ENCODE measurements around the gene LTB4R.

GRCh38 chr14:24331731-24332267 lies 20.5 kb downstream of the LTB4R start:
- TF ChIP-seq CTCF (IDR thresholded peaks at IDR 0.05; ENCODE audit: low read depth, low read length, missing input control) (no peak), TAF1 (conservative IDR thresholded peaks at IDR 0.05) (no peak), RAD21 (IDR thresholded peaks at IDR 0.05) (no peak), EGR1 (IDR thresholded peaks at IDR 0.05; ENCODE audit: low read depth in 2 of 2) (no peak), YY1 (IDR thresholded peaks at IDR 0.05) (no peak), ZBTB33 (IDR thresholded peaks at IDR 0.05) (no peak), GABPA (IDR thresholded peaks at IDR 0.05 in 1 of 2, conservative IDR thresholded peaks at IDR 0.05 in 1 of 2) (no peak), HNF4G (IDR thresholded peaks at IDR 0.05) (no peak), ATF3 (IDR thresholded peaks at IDR 0.05) (no peak), JUND (IDR thresholded peaks at IDR 0.05) (no peak), NR2F2 (IDR thresholded peaks at IDR 0.05) (no peak), SP1 (IDR thresholded peaks at IDR 0.05) (no peak), HNF4A (conservative IDR thresholded peaks at IDR 0.05) (no peak)
- TF ChIP-seq, protein P1, sequence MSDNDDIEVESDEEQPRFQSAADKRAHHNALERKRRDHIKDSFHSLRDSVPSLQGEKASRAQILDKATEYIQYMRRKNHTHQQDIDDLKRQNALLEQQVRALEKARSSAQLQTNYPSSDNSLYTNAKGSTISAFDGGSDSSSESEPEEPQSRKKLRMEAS (IDR thresholded peaks at IDR 0.05): no peak
